H1 (cell line): ENCODE results near the gene SCN8A. TPM values are rescaled to one million over a fixed set of nuclear protein-coding genes. Genes with fewer than 3 reads are reported as not detected.

Experiments used
- CTCF ChIA-PET: fragments of 300-600 bp; sonication (Branson Sonifier 250); formaldehyde crosslinking; loops from one replicate; lab custom pipeline; 2021; ENCODE audit not compliant: partially characterized antibody; lab: Charles Lee
- POLR2A ChIA-PET: fragments of 300-600 bp; sonication (Branson Sonifier 250); formaldehyde crosslinking; loops from one replicate; lab custom pipeline; 2021; ENCODE audit warnings: inconsistent platforms; ENCODE audit not compliant: partially characterized antibody; lab: Charles Lee
- DNase-seq, 2 experiments: peaks; one replicate each; pipeline versions ENCODE4 v3.0.0 to v3.0.0-alpha.2; 2010 to 2022; ENCODE audit warnings: low spot score in 2 of 2, low read depth in 1 of 2, mixed read lengths in 1 of 2
- FAIRE-seq: peaks from 2 replicates; lab custom pipeline; 2011; peaks lifted over from hg19 to GRCh38; lab: Jason Lieb, UNC
- H2AFZ ChIP-seq: 2 replicates; pipeline ENCODE4 v1.8.1; 2012; ENCODE audit warnings: low read length, inconsistent platforms
- H2AK5ac ChIP-seq: 2 replicates; pipeline ENCODE4 v1.6.1; 2013; ENCODE audit warnings: low read depth, low read length
- H2BK120ac ChIP-seq: replicated peaks from 2 replicates; pipeline ENCODE3; 2013; ENCODE audit warnings: low read depth, low read length, inconsistent platforms
- H2BK12ac ChIP-seq: 2 replicates; pipeline ENCODE4 v1.6.1; 2013; ENCODE audit warnings: low read depth, low read length
- H2BK15ac ChIP-seq: 2 replicates; pipeline ENCODE4 v1.6.1; 2013; ENCODE audit warnings: low read length
- H2BK20ac ChIP-seq: 2 replicates; pipeline ENCODE4 v1.6.1; 2013; ENCODE audit warnings: low read length
- H2BK5ac ChIP-seq: 2 replicates; pipeline ENCODE4 v1.6.1; 2013; ENCODE audit warnings: low read depth, low read length
- H3K14ac ChIP-seq: 2 replicates; pipeline ENCODE4 v1.6.1; 2013; ENCODE audit warnings: inconsistent platforms; ENCODE audit not compliant: insufficient read length
- H3K18ac ChIP-seq: 2 replicates; pipeline ENCODE4 v1.6.1; 2013; ENCODE audit warnings: low read length; ENCODE audit errors: extremely low read depth
- H3K23ac ChIP-seq: 2 replicates; pipeline ENCODE4 v1.6.1; 2013; ENCODE audit warnings: inconsistent platforms; ENCODE audit not compliant: insufficient read length
- H3K23me2 ChIP-seq: 2 replicates; pipeline ENCODE4 v1.6.1; 2013; ENCODE audit warnings: low read depth, low read length
- H3K27ac ChIP-seq: 2 replicates; pipeline ENCODE4 v1.6.1; 2011; ENCODE audit warnings: low read depth, low read length, inconsistent platforms
- H3K27me3 ChIP-seq, 4 experiments: replicated peaks in 1 of 4; 1 replicate in 1 of 4; 2 replicates in 3 of 4; pipeline versions ENCODE4 v1.6.1 to v1.8.1; 2011 to 2013; ENCODE audit warnings: low read length in 3 of 4, mild to moderate bottlenecking in 3 of 4, inconsistent platforms in 2 of 4, mixed read lengths in 2 of 4, moderate library complexity in 1 of 4; ENCODE audit not compliant: control insufficient read depth in 3 of 4, insufficient read depth in 3 of 4; ENCODE audit errors: extremely low read depth in 1 of 4
- H3K36me3 ChIP-seq, 4 experiments: 2 replicates each; pipeline versions ENCODE4 v1.6.1 to v1.8.1; 2011 to 2013; ENCODE audit warnings: mild to moderate bottlenecking in 4 of 4, low read length in 3 of 4, moderate library complexity in 2 of 4, control low read depth in 1 of 4, inconsistent platforms in 1 of 4; ENCODE audit not compliant: insufficient read depth in 4 of 4, control insufficient read depth in 2 of 4
- H3K4ac ChIP-seq: replicated peaks from 2 replicates; pipeline ENCODE3; 2013; ENCODE audit warnings: low read length, low read depth, mixed read lengths, inconsistent platforms; ENCODE audit not compliant: insufficient read length
- H3K4me1 ChIP-seq, 4 experiments: replicated peaks in 1 of 4; 1 replicate in 1 of 4; 2 replicates in 3 of 4; pipeline versions ENCODE4 v1.6.1 to v1.8.1; 2011 to 2013; ENCODE audit warnings: low read length in 3 of 4, inconsistent platforms in 2 of 4, mixed read lengths in 1 of 4; ENCODE audit not compliant: insufficient read depth in 4 of 4, control insufficient read depth in 3 of 4
- H3K4me2 ChIP-seq, 2 experiments: 2 replicates each; pipeline versions ENCODE4 v1.6.1 to v1.8.1; 2011 to 2013; ENCODE audit warnings: low read depth in 2 of 2, low read length in 2 of 2, control low read depth in 1 of 2, inconsistent platforms in 1 of 2, mild to moderate bottlenecking in 1 of 2; ENCODE audit not compliant: insufficient read depth in 1 of 2
- H3K4me3 ChIP-seq, 4 experiments: fragments of 200-600, 300-600 bp in 1 of 4; sonication (generic), shearing (Covaris generic), sonication (Bioruptor Twin) in 1 of 4; 2 replicates each; pipeline versions ENCODE4 v1.5.1 to v1.8.1; 2011 to 2016; ENCODE audit warnings: low read length in 4 of 4, low read depth in 3 of 4, control low read depth in 2 of 4, inconsistent platforms in 2 of 4, mild to moderate bottlenecking in 2 of 4, mixed read lengths in 1 of 4, moderate library complexity in 1 of 4; ENCODE audit not compliant: insufficient read depth in 2 of 4; ENCODE audit errors: extremely low read depth in 1 of 4
- H3K56ac ChIP-seq: replicated peaks from 2 replicates; pipeline ENCODE3; 2013; ENCODE audit warnings: low read depth, mild to moderate bottlenecking, mixed read lengths, low read length, inconsistent platforms; ENCODE audit not compliant: insufficient read length
- H3K79me1 ChIP-seq: 2 replicates; pipeline ENCODE4 v1.6.1; 2013; ENCODE audit warnings: low read depth, low read length, control low read depth
- H3K79me2 ChIP-seq, 2 experiments: 2 replicates each; pipeline versions ENCODE4 v1.6.1 to v1.8.1; 2012 to 2013; ENCODE audit warnings: low read length in 2 of 2, mild to moderate bottlenecking in 2 of 2, inconsistent platforms in 1 of 2; ENCODE audit not compliant: insufficient read depth in 2 of 2, control insufficient read depth in 1 of 2
- H3K9ac ChIP-seq, 4 experiments: replicated peaks in 1 of 4; 1 replicate in 1 of 4; 2 replicates in 3 of 4; pipeline versions ENCODE4 v1.6.1 to v1.8.1; 2011 to 2013; ENCODE audit warnings: low read depth in 3 of 4, low read length in 3 of 4, control low read depth in 2 of 4, mild to moderate bottlenecking in 2 of 4, moderate library complexity in 2 of 4, inconsistent platforms in 1 of 4; ENCODE audit errors: extremely low read depth in 1 of 4
- H3K9me3 ChIP-seq, 2 experiments: 2 replicates each; pipeline versions ENCODE4 v1.6.1 to v1.8.1; 2012 to 2013; ENCODE audit warnings: mild to moderate bottlenecking in 2 of 2, moderate library complexity in 2 of 2, control low read depth in 1 of 2, inconsistent platforms in 1 of 2, low read depth in 1 of 2, low read length in 1 of 2, mixed read lengths in 1 of 2; ENCODE audit not compliant: insufficient read depth in 2 of 2
- H4K20me1 ChIP-seq, 2 experiments: replicated peaks in 1 of 2; 2 replicates each; pipeline versions ENCODE3 to v1.8.1; 2011 to 2013; ENCODE audit warnings: inconsistent platforms in 2 of 2, low read length in 2 of 2, mild to moderate bottlenecking in 1 of 2; ENCODE audit not compliant: insufficient read depth in 2 of 2, control insufficient read depth in 1 of 2
- H4K5ac ChIP-seq: 2 replicates; pipeline ENCODE4 v1.6.1; 2013; ENCODE audit warnings: low read length, low read depth, mixed read lengths, inconsistent platforms; ENCODE audit not compliant: insufficient read length
- H4K8ac ChIP-seq: 2 replicates; pipeline ENCODE4 v1.8.0; 2013; ENCODE audit warnings: mild to moderate bottlenecking, moderate library complexity, low read length, inconsistent platforms; ENCODE audit not compliant: insufficient read depth; ENCODE audit errors: extremely low read depth
- H4K91ac ChIP-seq: replicated peaks from 2 replicates; pipeline ENCODE3; 2013; ENCODE audit warnings: low read length, mixed read lengths, inconsistent platforms; ENCODE audit not compliant: insufficient read length
- ASH2L ChIP-seq: fragments of 200-600, 300-600 bp; sonication (generic); IDR thresholded peaks from one replicate; pipeline ENCODE4 v1.7.1; 2017; ENCODE audit warnings: low read length
- CHD2 ChIP-seq: IDR thresholded peaks from 2 replicates; pipeline ENCODE4 v1.6.1; 2012; ENCODE audit warnings: low read length, improper control_type of control experiment
- SP1 ChIP-seq: IDR thresholded peaks from 2 replicates; pipeline ENCODE4 v1.6.1; 2011; ENCODE audit warnings: low read depth, low read length
- WGBS, 2 experiments: shearing (Covaris generic) in 1 of 2; methylation state at CpG; one replicate each; pipeline versions ENCODE4 v1.1.6 to v1.1.7; 2013 to 2015; ENCODE audit warnings: low lambda C conversion rate in 2 of 2, mixed read lengths in 2 of 2, inconsistent platforms in 1 of 2, low coverage in 1 of 2, missing lambda C conversion rate in 1 of 2; ENCODE audit not compliant: insufficient replicate concordance in 2 of 2, insufficient coverage in 1 of 2, insufficient read length in 1 of 2; ENCODE audit errors: extremely low coverage in 1 of 2, missing lambda C conversion rate in 1 of 2; 5-methylcytosine and 5-hydroxymethylcytosine counted together
- polyA plus RNA-seq, 7 experiments: library from polyadenylated mRNA; depleted of rRNA in 3 of 7; stranded (reverse) in 5 of 7; unstranded in 2 of 7; fragments of >200 nt in 5 of 7; fragments of 200-250 nt in 2 of 7; gene quantifications; 1 replicate in 5 of 7; 2 replicates in 1 of 7; 4 replicates in 1 of 7; pipeline versions ENCODE4 v1.2.1 to v1.2.3, GENCODE V29; 2011 to 2013; ENCODE audit warnings: missing spikeins in 2 of 7, mixed read lengths in 2 of 7
- total RNA-seq: library from RNA; stranded (reverse); fragmentation: NEBNext Ultra II Directional; extraction: Animal tissue kit (Norgen Biotek cat#: 25700); gene quantifications from 2 replicates; pipeline ENCODE4 v1.2.1, GENCODE V29; 2021
- TF ChIP-seq, protein P1 (sequence below): IDR thresholded peaks from 2 replicates; pipeline ENCODE4 v1.6.1; 2012; ENCODE audit warnings: inconsistent platforms

SCN8A gene
- total and polyA plus RNA-seq, 2 of the 8 experiments (the other 6 are each of a cell fraction or from before 2014, with no cell fraction given), result 6.3 to 10.7 TPM

DNA sequence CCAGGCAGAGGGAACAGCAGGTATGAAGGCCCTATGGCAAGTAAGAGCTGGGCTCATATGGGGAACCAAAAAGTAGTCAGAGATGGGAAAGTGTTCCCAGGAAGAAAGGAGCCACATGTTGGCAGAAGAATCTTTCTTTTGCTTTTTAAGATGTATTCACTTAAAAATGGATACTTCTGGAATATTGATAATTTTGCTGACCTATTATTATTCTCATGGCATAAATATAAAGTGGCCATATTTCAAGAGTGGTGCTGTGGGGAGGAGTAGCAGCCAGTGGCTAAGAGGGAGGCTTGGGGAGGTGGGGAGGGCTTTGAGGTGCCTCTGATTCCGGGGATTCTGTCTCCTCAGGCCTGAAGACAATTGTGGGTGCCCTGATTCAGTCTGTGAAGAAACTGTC lies 108.2 kb downstream of the SCN8A start:
- H3K23me2 ChIP-seq, result no peaks in the 10 kb centered on the region
- no peak for FAIRE-seq
- no peak overlapping the region for H2BK120ac ChIP-seq
- DNase-seq, result no peak
- ChIA-PET POLR2A (interaction anchor here (1.0 kb wide), 1 partner anchor 11 kb away, joined by 4 read pairs; no protein-coding TSS in a partner anchor), CTCF (interaction anchor here (1.0 to 1.5 kb wide), 3 partner anchors 13 to 114 kb away, joined by 3 to 4 read pairs (median 3); no protein-coding TSS in a partner anchor)
- H3K4me3 ChIP-seq, result no peak overlapping the region
- no peaks in the 10 kb centered on the region for H3K79me1 ChIP-seq
- H2BK5ac ChIP-seq, result no peak overlapping the region
- WGBS, 2 experiments, result no CpG with 5 or more reads among the region's 1 CpG
- no peak overlapping the region for H3K14ac ChIP-seq
- no peaks in the 10 kb centered on the region for H3K9me3 ChIP-seq
- H3K4ac ChIP-seq, result no peak overlapping the region
- H3K27ac ChIP-seq, result no peak overlapping the region
- no peak overlapping the region for H3K18ac ChIP-seq
- no peaks in the 10 kb centered on the region; a peak in 1 of 7 replicates for H3K27me3 ChIP-seq
- H3K79me2 ChIP-seq, result no peaks in the 10 kb centered on the region
- no peaks in the 10 kb centered on the region for H4K20me1 ChIP-seq
- TF ChIP-seq, protein P1, sequence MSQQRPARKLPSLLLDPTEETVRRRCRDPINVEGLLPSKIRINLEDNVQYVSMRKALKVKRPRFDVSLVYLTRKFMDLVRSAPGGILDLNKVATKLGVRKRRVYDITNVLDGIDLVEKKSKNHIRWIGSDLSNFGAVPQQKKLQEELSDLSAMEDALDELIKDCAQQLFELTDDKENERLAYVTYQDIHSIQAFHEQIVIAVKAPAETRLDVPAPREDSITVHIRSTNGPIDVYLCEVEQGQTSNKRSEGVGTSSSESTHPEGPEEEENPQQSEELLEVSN, result no peak
- TF ChIP-seq SP1, result no peak
- no peak for TF ChIP-seq CHD2
- TF ChIP-seq ASH2L, result no peak
- no peak overlapping the region for H2AFZ ChIP-seq
- no peak overlapping the region for H2BK12ac ChIP-seq
- no peak overlapping the region; the same call in 1 of the 2 replicates for H2BK15ac ChIP-seq
- H4K91ac ChIP-seq, result no peak overlapping the region
- H3K56ac ChIP-seq, result no peak overlapping the region
- peaks cover 0 to 2% (median 0%) of the 10 kb centered on the region in 4 experiments; a peak in 3 of 8 replicates for H3K36me3 ChIP-seq
- H4K8ac ChIP-seq, result no peak overlapping the region
- no peak overlapping the region for H3K9ac ChIP-seq
- H2BK20ac ChIP-seq, result no peak overlapping the region
- no peak overlapping the region for H4K5ac ChIP-seq
- H2AK5ac ChIP-seq, result no peak overlapping the region
- no peaks in the 10 kb centered on the region for H3K4me1 ChIP-seq
- H3K4me2 ChIP-seq, result no peak overlapping the region
- no peak overlapping the region for H3K23ac ChIP-seq
